Stomach (tissue), 9 donors: ENCODE results near the gene GNGT2. TPM values are rescaled to one million over a fixed set of nuclear protein-coding genes. Genes with fewer than 3 reads are reported as not detected.

ENCODE experiments used
- DNase-seq, 2 donors: peaks; one replicate each; pipeline versions ENCODE4 v3.0.0 to v3.0.0-alpha.2; 2013 to 2019
- H3K27ac ChIP-seq, 5 donors: fragments of 200-600 bp in 4 of 5; sonication (generic) in 4 of 5; one replicate each; pipeline ENCODE4 v1.5.1; 2013 to 2019; ENCODE audit warnings: mild to moderate bottlenecking in 1 of 5, moderate library complexity in 1 of 5
- H3K27me3 ChIP-seq, 3 donors: fragments of 200-600 bp; sonication (generic); one replicate each; pipeline ENCODE4 v1.5.1; 2017 to 2019; ENCODE audit warnings: mixed run types in 1 of 3
- H3K36me3 ChIP-seq, 4 donors: fragments of 200-600 bp; sonication (generic); 1 replicate in 3 of 4; 2 replicates in 1 of 4; pipeline ENCODE4 v1.5.1; 2016 to 2019
- H3K4me1 ChIP-seq, 4 donors: fragments of 200-600 bp; sonication (generic); one replicate each; pipeline ENCODE4 v1.5.1; 2016 to 2019
- H3K4me3 ChIP-seq, 4 donors: fragments of 200-600 bp; sonication (generic) in 3 of 4; one replicate each; pipeline ENCODE4 v1.5.1; 2016 to 2019; ENCODE audit warnings: mild to moderate bottlenecking in 1 of 4
- H3K9me3 ChIP-seq, 4 donors: fragments of 200-600 bp; sonication (generic); one replicate each; pipeline ENCODE4 v1.5.1; 2016 to 2019
- EP300 ChIP-seq: sonication (generic); formaldehyde crosslinking; IDR thresholded peaks from one replicate; pipeline ENCODE4 v1.6.1; 2017; ENCODE audit warnings: antibody characterized with exemption
- POLR2A ChIP-seq, 4 donors: fragments of 450-650 bp; IDR thresholded peaks; one replicate each; pipeline ENCODE4 v1.6.1; 2016; ENCODE audit warnings: antibody characterized with exemption in 4 of 4, control low read depth in 2 of 4, mild to moderate bottlenecking in 1 of 4, moderate library complexity in 1 of 4
- POLR2AphosphoS5 ChIP-seq, 3 donors: sonication (generic); formaldehyde crosslinking; IDR thresholded peaks; one replicate each; pipeline ENCODE4 v1.6.1; 2016; ENCODE audit warnings: antibody characterized with exemption in 3 of 3
- WGBS, 5 donors: extraction: QIAGEN DNeasy Blood & Tissue Kit in 3 of 5; methylation state at CpG; one replicate each; pipeline versions ENCODE4 v1.1.5 to v1.1.7; 2013 to 2018; 5-methylcytosine and 5-hydroxymethylcytosine counted together
- intact Hi-C: fragments of 100-400 bp; cut with DNase I; formaldehyde crosslinking; loops from one replicate; pipeline ENCODE4 v1.15.1; 2023; ENCODE audit warnings: low total_unique reads
- polyA plus RNA-seq, 3 donors: library from polyadenylated mRNA; stranded (reverse); fragments of 200-250 nt; gene quantifications; one replicate each; pipeline ENCODE4 v1.2.3, GENCODE V29; 2013
- total RNA-seq, 5 donors: library from RNA; depleted of rRNA; stranded (reverse); fragments of >200 nt; gene quantifications; one replicate each; pipeline versions ENCODE4 v1.1.0 to v1.2.3, GENCODE V29; 2014 to 2016
- TF ChIP-seq, protein P1 (sequence below), 7 experiments: fragments of 450-650 bp in 4 of 7; fragments of 200-600 bp in 3 of 7; sonication (generic) in 3 of 7; IDR thresholded peaks; one replicate each; pipeline ENCODE4 v1.5.1; 2016 to 2019; ENCODE audit warnings: antibody characterized with exemption in 7 of 7, control low read depth in 2 of 7, mild to moderate bottlenecking in 1 of 7
- donor health status: healthy with polysubstance abuse.
- donor health status: Bipolar disorder and iron deficiency.
- donor health status: healthy.

The GNGT2 gene
- total and polyA plus RNA-seq, 8 donors, result 1.6 to 134 (median 2.8) TPM; not detected in 2

- peaks cover 0 to 10% (median 0%) of the 10 kb centered on the region in 3 donors for H3K27me3 ChIP-seq
- WGBS, 5 donors, result 68 to 83% (median 71%) methylated on average over 2 of the region's 2 CpGs
- H3K9me3 ChIP-seq, result no peaks in the 10 kb centered on the region
- H3K36me3 ChIP-seq, result no peaks in the 10 kb centered on the region
- H3K4me3 ChIP-seq, result no peak overlapping the region
- no peak overlapping the region for H3K27ac ChIP-seq
- intact Hi-C loops, result no loop called here
- peaks cover 0 to 4% (median 0%) of the 10 kb centered on the region in 4 donors for H3K4me1 ChIP-seq
- DNase-seq, result no peak
- TF ChIP-seq, protein P1, sequence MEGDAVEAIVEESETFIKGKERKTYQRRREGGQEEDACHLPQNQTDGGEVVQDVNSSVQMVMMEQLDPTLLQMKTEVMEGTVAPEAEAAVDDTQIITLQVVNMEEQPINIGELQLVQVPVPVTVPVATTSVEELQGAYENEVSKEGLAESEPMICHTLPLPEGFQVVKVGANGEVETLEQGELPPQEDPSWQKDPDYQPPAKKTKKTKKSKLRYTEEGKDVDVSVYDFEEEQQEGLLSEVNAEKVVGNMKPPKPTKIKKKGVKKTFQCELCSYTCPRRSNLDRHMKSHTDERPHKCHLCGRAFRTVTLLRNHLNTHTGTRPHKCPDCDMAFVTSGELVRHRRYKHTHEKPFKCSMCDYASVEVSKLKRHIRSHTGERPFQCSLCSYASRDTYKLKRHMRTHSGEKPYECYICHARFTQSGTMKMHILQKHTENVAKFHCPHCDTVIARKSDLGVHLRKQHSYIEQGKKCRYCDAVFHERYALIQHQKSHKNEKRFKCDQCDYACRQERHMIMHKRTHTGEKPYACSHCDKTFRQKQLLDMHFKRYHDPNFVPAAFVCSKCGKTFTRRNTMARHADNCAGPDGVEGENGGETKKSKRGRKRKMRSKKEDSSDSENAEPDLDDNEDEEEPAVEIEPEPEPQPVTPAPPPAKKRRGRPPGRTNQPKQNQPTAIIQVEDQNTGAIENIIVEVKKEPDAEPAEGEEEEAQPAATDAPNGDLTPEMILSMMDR (IDR thresholded peaks at IDR 0.05), result no peak
- TF ChIP-seq EP300 (no peak), POLR2A (IDR thresholded peaks at IDR 0.05) (no peak), POLR2AphosphoS5 (IDR thresholded peaks at IDR 0.05) (no peak)
These were observed 6.6 kb downstream of the GNGT2 start for GRCh38 chr17:49203796-49204195.

GRCh38 chr17:49201481-49201927, 8.9 kb downstream of the GNGT2 start:
- Histone ChIP-seq H3K36me3 (no peaks in the 10 kb centered on the region), H3K4me3 (no peak overlapping the region), H3K4me1 (no peaks in the 10 kb centered on the region), H3K9me3 (no peaks in the 10 kb centered on the region), H3K27me3 (peaks cover 0 to under 1% (median 0%) of the 10 kb centered on the region in 3 donors), H3K27ac (peak overlapping the region in 1 of 5 donors; percentile 7)
- intact Hi-C loops, result no loop called here
- no peak for TF ChIP-seq POLR2AphosphoS5 (IDR thresholded peaks at IDR 0.05)
- no peak for TF ChIP-seq EP300
- TF ChIP-seq, protein P1 (IDR thresholded peaks at IDR 0.05), result no peak
- TF ChIP-seq POLR2A (IDR thresholded peaks at IDR 0.05), result no peak
- DNase-seq, result no peak
- WGBS, 5 donors, result 67 to 80% (median 79%) methylated on average over 7 to 8 of the region's 8 CpGs

GRCh38 chr17:49200423-49201083, 9.8 kb downstream of the GNGT2 start:
- TF ChIP-seq POLR2A (IDR thresholded peaks at IDR 0.05), result no peak
- TF ChIP-seq EP300, result no peak
- TF ChIP-seq POLR2AphosphoS5 (IDR thresholded peaks at IDR 0.05), result no peak
- TF ChIP-seq, protein P1 (IDR thresholded peaks at IDR 0.05), result no peak
- WGBS, 5 donors, result 85 to 93% (median 87%) methylated on average over 13 of the region's 13 CpGs

GRCh38 chr17:49198211-49198610, 12.2 kb downstream of the GNGT2 start:
- H3K27me3 ChIP-seq, result no peaks in the 10 kb centered on the region
- H3K27ac ChIP-seq, result no peak overlapping the region
- H3K4me3 ChIP-seq, result no peak overlapping the region
- intact Hi-C loops, result no loop called here
- H3K36me3 ChIP-seq, result no peaks in the 10 kb centered on the region
- TF ChIP-seq, protein P1 (IDR thresholded peaks at IDR 0.05), result no peak
- TF ChIP-seq EP300 (no peak), POLR2AphosphoS5 (IDR thresholded peaks at IDR 0.05) (no peak), POLR2A (IDR thresholded peaks at IDR 0.05) (no peak)
- no peaks in the 10 kb centered on the region for H3K9me3 ChIP-seq
- WGBS, 5 donors, result 80 to 91% (median 81%) methylated on average over 2 of the region's 2 CpGs
- peaks cover 0 to 11% (median 8%) of the 10 kb centered on the region in 4 donors for H3K4me1 ChIP-seq
- no peak for DNase-seq

More at GRCh38 chr17:49200423-49201083, 9.8 kb downstream of the GNGT2 start:
- Histone ChIP-seq H3K4me1 (no peaks in the 10 kb centered on the region), H3K27ac (no peak overlapping the region), H3K36me3 (no peaks in the 10 kb centered on the region), H3K27me3 (no peaks in the 10 kb centered on the region), H3K9me3 (no peaks in the 10 kb centered on the region), H3K4me3 (no peak overlapping the region)
- intact Hi-C loops, result no loop called here
- no peak for DNase-seq
